GM10847 (cell line): ENCODE data around the gene PDE6A.

Experiments used
- POLR2A ChIP-seq: IDR thresholded peaks from 2 replicates; pipeline ENCODE4 v1.6.1; 2011; ENCODE audit not compliant: insufficient read length; ENCODE audit errors: extremely low read depth

PDE6A gene

GRCh38 chr5:149938791-149939358, 5.7 kb downstream of the PDE6A start:
- no peak for TF ChIP-seq POLR2A

GRCh38 chr5:149938279-149938678, 6.3 kb downstream of the PDE6A start:
- TF ChIP-seq POLR2A: no peak

GRCh38 chr5:149937610-149938009, 7.0 kb downstream of the PDE6A start:
- TF ChIP-seq POLR2A: no peak

- no peak for TF ChIP-seq POLR2A
These were observed 7.9 kb downstream of the PDE6A start for GRCh38 chr5:149936700-149937091.

- no peak for TF ChIP-seq POLR2A
These were observed 8.4 kb downstream of the PDE6A start for GRCh38 chr5:149936044-149936699.

- no peak for TF ChIP-seq POLR2A
These were observed 9.1 kb downstream of the PDE6A start for GRCh38 chr5:149935431-149935901.

- TF ChIP-seq POLR2A: no peak
These were observed 11.9 kb downstream of the PDE6A start for GRCh38 chr5:149932445-149933350.

GRCh38 chr5:149931992-149932436, 12.6 kb downstream of the PDE6A start:
- no peak for TF ChIP-seq POLR2A

GRCh38 chr5:149930749-149931574, 13.6 kb downstream of the PDE6A start:
- TF ChIP-seq POLR2A: no peak

GRCh38 chr5:149930043-149930748, 14.4 kb downstream of the PDE6A start:
- no peak for TF ChIP-seq POLR2A

- no peak for TF ChIP-seq POLR2A
These were observed 20.1 kb downstream of the PDE6A start for GRCh38 chr5:149924486-149924885.

- TF ChIP-seq POLR2A: no peak
These were observed 21.6 kb downstream of the PDE6A start for GRCh38 chr5:149922950-149923349.

- TF ChIP-seq POLR2A: no peak
These were observed 23.0 kb downstream of the PDE6A start for GRCh38 chr5:149921597-149921996.

GRCh38 chr5:149917073-149917676, 27.4 kb downstream of the PDE6A start:
- no peak for TF ChIP-seq POLR2A

- TF ChIP-seq POLR2A: no peak
These were observed 28.1 kb downstream of the PDE6A start for GRCh38 chr5:149916334-149917072.
